HG03064 (cell line): ENCODE results near the gene GSC2.

Experiments used
- ATAC-seq: cut with Tn5 transposase; IDR thresholded peaks from one replicate; pipeline ENCODE4 v1.9.1; 2021; ENCODE audit warnings: low read depth; ENCODE audit not compliant: unreplicated experiment

GSC2 gene, protein sequence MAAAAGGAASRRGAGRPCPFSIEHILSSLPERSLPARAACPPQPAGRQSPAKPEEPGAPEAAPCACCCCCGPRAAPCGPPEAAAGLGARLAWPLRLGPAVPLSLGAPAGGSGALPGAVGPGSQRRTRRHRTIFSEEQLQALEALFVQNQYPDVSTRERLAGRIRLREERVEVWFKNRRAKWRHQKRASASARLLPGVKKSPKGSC

DNA sequence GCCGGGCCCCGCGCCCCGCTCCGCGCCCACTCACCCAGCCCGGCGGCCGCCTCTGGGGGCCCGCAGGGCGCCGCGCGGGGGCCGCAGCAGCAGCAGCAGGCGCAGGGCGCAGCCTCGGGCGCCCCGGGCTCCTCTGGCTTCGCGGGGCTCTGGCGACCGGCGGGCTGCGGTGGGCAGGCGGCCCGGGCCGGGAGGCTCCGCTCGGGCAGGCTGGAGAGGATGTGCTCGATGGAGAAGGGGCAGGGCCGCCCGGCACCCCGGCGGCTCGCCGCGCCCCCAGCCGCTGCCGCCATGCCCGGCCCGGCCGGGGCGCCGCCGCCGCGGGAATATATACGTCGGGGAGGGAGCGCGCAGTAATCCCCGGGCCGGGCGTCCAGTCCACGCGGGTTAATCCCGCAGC, at the start of gene GSC2:
Gene GSC2, minus strand, starts transcription at position 302 of the 400 bp plus-strand sequence. Its CDS starts 9 bp downstream, at position 293.
- ATAC-seq: no peak

DNA sequence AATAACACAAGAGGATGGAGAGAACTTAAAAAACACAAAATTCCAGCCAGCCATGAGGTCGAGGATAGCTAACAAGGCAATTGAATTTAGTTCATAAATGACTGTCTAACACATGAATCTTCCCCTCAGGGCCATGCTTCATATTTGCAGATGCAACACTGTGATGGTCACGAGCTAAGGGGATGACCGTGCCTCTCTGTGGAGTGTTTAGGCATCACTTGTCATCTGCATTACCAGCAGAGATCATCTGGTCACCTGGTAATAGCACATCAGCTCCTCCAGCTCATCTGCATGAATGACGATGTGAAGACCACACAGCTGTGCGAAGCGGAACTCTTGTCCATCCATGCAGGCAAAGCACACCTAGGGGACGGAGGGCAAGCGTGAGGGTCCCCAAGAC, 49.4 kb upstream of the GSC2 start:
- no peak for ATAC-seq

DNA sequence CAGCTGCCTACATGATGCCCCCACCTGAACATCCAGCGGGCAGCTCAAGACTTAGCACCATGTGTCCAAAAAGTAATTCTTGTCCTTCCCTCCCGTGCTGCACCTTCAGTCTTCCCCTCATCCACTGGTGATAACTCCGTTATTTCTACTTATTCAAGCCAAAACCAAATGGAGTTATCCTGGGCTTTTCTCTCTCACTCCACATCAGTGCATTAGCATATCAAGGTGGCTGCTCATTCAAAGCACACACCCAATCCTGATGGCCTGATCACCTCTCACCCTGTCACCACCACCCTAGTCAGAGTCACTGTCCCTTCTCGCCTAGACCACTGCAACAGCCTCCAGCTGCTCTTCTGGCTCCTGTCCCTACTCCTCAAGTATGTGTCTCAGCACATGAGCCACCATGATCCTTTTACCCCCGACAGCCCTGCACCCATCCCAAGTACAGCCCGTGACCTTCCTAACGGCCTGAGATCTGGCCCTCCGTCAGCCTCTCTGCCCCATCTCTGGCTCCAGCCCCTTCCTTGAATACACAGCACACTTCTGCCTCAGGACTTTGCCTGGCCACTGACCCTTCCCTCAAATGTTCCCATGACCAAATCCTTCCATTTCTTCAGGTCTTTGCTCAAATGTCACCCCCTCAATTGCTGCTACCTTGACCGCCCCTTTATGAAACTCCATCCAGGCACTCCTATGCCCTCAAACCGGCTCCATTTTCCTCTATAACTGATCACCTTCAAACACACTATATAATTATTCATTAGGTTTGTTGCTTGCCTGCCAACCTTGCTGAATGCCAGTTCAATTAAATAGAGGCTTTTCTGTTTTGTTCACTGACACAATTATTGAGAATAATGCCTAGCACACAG, 48.1 kb upstream of the GSC2 start:
- no peak for ATAC-seq

DNA sequence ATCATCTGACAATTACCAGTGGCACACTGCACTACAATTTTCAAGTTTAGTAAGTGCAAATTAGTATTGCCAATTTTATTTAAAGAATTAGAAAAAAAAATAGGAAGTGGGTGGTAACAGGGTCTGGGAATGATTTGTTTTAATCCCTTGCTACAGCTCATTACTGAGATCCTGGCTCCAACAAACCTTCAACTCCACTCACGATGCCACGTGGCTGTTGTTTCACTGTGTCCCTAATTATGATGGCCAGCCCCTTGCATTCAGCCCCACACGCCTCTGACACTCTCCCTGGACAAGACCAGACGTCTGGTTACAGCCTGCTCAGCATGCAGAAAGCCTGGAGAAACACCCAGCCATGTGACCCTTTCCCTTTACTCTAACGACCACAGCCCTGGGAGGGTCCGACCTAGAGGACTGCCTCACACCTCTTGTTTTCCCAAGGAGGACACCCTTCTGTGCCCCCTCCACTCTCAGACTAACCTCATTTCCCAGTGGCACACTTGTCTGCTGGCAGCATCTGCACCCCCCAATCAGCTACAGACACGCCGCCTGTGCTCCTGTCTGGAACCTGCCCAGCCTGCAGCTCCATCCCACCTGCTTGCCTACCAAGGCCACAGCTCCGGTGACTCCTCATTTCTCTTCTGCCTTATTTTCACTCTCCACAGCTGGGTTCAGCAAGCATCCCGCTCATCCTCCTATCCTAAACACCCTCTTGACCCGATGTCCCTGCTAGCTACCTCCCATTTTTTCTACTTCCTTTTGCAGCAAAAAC, 46.9 kb upstream of the GSC2 start:
- ATAC-seq: no peak

DNA sequence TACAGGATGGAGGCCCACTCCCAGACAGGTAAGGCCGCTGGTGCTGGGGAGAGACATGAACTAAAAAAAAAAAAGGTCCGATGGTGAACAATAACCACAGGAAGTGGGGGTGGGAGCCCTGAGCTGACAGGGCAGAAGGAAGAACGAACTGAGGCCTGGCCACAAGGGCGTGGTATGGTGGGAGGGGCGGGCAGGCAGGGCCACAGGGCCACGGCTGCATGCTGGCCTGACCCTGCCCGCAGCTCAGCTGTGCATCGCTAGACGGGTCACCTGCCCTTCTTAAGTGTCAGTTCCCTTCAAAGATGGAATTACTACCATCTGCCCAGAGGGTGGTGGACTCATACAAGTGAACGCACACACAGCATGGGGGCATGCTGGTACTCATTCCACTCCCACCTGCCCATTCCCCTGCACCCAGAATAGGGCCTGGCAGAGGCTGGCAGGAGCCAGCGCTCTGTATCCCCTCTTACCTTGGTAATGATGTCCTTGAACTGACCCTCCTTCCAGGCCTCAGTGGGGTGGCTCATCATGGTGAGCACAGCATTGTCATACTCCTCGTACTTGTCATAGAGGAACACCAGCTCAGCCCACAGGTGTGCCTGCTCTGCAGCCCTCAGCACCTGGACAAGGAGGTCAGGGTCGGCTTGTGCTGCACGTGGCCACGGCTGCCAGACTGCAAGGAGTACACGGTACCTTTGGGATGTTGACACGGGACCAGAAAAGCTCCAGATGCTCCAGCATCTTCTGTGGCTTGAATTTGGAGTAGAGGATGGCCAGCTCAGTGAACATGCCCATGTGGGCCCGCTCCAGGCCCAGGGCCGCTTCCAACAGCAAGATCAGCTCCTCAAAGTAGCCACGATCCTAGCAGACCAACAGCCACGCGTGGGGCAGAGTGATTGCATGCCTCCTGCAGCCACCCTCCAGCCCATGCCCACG, 46.0 kb upstream of the GSC2 start:
- no peak for ATAC-seq

DNA sequence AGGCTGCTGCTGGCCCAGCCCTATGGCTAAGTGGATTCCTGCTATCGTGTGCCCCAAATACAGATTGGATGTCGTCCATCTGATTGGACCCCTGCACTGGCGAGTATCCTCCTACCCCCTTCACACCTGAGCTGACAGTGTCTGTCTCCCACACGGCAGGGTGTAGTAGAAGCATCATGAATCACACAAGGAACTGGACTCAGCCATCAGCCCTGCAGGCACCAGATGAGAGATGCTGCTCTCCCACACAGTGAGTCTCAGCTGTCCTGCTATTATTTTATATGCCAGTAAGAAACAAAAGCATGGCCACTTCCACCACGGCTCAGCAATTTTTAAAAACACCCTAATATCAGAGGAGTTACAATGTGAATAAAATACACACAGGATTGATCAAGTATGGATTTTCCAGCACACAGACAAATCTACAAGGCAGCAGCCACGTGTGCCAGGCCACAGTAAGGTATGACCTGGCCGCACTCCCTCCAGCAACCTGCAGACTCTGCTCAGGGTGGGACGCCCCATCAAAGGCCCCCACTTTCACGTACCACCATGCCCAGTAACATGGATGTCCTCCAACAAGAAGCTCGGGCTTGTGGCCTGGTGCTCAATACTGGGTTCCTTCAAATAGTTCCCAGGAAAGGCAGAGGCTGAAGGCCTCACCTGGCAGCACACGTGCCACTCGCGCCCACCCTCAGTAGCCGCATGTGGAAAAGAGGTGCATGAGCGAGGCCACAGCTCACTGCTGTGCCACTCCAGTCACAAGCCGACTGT, 44.9 kb upstream of the GSC2 start:
- ATAC-seq: no peak

DNA sequence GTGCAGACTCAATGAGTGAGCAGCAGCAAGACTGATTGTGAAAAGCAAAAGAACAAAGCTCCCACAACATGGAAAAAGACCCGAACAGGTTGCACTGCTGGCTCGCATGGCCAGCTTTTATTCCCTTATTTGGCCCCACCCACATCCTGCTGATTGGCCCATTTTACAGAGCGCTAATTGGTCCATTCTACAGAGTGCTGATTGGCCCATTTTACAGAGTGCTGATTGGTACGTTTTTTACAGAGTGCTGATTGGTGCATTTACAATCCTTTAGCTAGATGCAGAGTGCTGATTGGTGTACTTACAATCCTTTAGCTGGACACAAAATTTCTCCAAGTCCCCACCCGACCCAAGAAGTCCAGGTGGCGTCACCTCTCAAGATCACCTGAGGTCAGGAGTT, 43.8 kb upstream of the GSC2 start:
- ATAC-seq: no peak

DNA sequence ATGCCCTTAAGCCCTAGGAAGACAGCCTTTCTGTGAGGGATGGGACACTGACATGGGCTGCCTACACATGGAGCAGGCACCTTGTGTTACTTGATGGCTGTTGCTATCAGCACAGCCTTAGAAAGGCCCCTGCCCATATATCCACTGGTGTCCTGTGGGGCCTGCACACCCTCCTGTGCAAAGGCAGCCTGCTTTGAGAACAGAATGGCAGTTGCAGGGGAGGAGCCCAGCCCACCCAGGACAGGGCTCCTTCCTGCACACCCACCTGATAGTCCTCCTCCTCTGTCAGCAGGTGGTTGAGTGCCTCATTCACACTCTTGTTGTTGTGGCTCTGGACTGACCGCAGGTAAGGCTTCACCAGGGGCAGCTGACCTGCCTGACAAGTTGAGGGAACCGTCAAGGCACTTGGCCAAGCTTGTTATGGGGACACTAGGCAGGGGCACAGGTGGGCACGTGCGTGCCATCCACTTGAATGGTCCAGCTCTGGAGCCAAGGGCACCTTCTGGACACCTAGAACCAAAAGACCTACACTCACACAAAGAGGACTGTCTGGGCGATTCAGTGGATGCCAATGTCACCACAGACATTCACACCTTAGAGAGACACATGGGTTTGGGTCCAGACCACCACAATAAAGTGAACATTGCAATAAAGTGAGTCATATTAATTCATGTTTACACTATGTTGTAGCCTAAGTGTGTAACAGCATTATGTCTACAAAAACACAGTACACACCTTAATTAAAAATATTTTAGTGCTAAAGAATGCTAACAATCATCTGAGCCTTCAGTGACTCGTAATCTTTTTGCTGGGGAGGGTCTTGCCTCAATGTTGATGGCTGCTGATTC, 37.8 kb upstream of the GSC2 start:
- no peak for ATAC-seq

DNA sequence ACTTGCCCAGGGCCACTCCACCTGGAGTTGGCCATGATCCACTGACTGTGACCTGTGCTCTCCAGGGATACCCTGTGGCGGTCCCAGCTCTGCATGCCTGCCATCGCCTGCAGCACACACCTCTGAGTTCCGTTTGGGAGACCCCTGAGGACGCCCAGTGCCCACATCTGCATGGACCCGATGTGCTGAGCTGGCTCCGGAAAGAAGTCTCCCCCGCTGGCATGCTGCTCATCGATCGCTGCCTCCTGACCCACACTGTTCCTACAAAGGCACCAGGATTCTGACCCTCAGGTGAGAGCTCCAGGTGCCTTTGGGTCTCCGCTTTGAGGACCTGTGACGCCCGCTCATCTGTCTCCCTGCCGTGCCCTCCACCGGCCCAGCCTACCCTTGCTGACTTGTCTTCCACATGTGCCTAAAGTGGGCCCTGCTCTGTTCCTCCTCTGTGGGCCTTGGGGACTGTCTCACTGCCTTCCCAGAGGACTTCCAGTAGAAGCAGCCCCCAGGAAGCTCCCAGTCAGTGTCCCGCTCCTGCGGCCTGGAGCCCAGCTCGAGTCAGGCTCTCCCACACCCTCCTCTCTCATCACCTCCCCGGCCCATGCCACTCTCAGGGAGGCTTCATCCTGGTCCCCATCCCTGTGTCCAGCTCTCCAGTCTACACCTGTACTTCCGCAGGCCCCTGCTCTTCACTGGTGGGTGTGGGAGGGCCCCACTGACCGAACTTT, 34.3 kb upstream of the GSC2 start:
- no peak for ATAC-seq

DNA sequence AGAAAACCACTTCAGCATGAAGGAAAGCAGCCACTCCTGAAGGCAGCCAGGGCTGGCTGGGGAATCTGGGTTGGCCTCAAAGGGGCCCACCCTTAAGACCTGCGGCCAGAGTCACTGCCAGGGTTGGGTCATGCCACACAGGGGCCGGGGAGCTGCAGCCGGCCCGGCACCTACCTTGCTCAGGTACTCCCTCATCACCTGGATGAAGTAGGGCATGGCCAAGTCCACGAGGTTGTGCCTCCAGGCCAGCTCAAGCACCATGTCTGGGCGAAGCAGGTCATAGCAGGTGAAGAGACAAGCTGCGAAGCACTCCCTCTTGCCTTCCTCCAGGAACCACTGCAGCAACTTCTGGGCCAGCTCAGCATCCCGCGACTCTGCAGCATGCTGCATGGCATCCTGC, 33.1 kb upstream of the GSC2 start:
- ATAC-seq: no peak

DNA sequence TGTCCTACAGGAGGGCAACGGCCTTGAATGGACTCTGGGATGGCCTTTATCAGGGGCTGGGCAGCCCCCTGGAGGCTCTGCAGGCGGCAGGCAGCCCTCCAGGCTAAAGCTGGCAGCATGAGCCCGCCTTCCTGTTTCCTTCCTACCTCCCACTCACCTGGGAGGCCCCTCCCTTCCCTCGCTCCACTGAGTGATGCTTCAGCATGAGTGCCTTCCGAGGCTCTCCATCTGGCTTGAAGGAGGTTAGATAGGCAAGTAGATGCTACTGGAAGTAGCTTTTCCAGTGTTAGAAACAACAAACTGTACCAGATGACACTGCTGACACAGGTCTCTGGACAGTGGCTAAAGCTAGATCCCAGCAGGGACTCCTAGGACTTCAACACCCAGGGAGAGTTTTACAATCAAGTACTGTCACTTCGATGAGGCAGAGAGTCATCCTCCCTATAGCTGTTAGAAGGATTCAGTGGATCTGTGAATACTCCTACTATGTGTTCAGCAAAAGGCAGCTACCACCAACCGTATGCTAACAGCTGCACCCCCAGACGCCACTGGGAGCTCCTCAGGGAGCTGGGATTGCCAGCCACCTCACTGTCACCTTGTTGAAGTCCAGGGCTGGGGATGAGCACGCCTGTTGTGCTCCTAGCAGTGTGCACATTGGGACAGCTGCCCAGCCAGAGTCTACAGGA, 32.5 kb upstream of the GSC2 start:
- no peak for ATAC-seq

DNA sequence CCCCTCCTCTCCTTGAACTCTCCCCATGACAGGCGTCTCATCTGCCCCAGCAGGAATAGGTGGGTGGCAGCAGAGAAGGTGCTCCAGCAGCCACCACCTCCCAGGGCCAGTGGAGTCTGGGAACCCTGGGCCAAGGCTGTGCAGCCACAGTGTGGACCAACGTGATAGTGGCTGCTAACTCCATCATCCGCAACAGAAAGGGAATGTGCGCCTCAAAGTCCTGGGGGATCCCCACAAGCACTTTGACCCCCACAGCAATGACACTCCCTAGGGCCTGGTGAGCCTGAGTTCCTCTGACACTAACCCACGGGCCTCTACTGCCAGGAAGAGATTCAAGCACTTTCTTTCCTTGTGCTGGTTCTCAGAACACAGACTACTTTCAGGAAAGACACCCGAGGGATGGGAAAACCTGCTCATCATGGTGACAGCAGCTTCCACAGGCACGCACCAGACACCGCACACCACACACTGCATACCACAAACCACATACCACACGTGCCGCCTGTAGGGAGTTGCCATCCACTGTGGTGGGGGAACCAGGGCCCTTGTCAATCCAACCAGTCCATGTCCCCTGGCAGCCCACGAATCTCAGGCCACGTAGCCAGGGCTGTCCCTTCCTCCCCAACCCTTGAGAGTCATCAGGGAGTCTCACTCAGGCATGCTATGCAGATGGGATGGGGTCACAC, 31.8 kb upstream of the GSC2 start:
- no peak for ATAC-seq

DNA sequence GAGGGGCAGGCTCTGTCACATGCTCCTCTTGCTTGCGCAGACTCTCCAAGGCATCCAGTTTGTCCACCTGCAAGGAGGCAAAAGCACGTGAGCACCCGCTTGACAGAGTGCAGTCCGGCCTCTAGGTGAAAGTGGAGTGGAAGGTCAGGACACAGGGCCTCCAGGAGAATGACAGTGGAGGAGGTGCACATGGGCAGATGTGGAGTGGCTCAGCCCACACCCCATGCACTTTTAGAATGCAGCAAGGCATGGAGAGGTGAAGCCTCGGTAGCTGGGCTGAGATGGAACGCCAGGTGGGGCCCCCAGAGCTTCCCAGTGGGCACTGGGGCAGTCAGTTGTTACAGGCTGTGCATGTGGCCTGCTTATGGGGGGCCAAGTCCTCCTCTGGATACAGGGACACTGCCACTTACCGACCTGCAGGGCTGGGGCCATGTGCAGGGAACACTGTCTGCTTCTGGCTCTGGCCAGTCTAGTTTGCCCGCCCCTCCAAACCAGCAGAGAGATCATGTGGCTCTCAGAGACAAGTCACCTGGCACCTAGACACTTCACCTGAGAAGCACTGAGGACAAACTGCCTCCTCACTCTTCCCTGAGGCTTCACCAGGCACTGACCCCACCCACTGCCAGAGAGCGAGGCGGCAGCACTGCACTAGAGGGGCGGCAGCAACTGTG, 30.8 kb upstream of the GSC2 start:
- no peak for ATAC-seq

DNA sequence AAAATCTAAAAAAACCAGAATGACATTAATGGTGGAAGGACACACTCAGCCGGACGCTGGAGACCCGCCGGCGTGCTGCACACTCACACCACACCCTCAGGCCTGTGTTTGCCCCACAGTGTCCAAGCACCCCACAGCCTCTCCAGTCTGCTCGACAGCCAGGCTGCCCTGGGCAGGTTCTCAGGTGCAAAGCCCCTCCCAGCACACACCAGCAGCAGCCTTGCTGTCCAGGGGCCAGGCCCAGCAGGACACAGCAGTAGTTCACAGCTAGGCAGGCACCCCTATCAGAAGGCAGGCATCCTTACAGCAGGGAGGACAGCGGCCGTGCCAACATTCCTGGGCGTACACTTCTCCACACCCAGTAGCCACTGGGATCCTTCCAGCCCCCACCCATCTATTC, 30.1 kb upstream of the GSC2 start:
- ATAC-seq: no peak

DNA sequence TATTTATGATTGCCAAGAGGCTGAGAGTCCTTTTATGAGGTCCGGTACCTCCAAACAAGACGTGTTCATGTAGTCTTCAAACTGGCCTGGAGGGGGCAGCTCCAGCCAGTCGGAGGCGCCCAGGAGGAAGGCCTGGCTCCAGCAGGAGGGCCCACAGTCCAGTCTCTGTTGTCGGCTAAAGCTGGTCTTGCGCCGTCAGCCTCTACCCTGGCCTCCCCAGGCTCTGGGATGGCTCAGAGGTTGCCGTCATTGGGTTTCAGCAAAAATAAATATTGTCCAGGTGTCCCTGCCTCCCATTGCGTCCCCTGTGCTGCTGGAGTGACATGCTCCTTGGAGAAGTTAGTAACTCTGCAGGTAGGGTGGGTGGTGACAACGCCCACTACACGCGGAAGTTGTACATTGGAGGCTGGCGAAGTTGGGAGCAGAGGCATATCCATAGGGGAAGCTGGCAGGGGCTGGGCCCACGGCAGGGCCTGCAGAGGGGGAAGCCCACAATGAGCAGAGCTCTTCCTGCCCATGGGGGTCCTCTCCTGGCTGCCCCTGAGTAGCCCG, 29.5 kb upstream of the GSC2 start:
- peak; percentile 31 for ATAC-seq
